GM12865 (cell line): Measurements from ENCODE around the gene CLDND1.
A peak's percentile ranks its signal among the peaks of the same experiment; 100 is the strongest.

ENCODE experiments used
- DNase-seq: peaks from one replicate; pipeline ENCODE4 v3.0.0; 2010; ENCODE audit warnings: low read depth
- H3K4me3 ChIP-seq: 2 replicates; pipeline ENCODE4 v1.5.1; 2011; ENCODE audit warnings: mild to moderate bottlenecking, low read depth, low read length, control low read depth
- TF ChIP-seq, protein P1 (sequence below): IDR thresholded peaks from 2 replicates; pipeline ENCODE4 v1.5.1; 2011; ENCODE audit warnings: low read length, control low read depth, low read depth, inconsistent platforms; ENCODE audit not compliant: insufficient read depth; ENCODE audit errors: missing control alignments

Gene CLDND1

DNA sequence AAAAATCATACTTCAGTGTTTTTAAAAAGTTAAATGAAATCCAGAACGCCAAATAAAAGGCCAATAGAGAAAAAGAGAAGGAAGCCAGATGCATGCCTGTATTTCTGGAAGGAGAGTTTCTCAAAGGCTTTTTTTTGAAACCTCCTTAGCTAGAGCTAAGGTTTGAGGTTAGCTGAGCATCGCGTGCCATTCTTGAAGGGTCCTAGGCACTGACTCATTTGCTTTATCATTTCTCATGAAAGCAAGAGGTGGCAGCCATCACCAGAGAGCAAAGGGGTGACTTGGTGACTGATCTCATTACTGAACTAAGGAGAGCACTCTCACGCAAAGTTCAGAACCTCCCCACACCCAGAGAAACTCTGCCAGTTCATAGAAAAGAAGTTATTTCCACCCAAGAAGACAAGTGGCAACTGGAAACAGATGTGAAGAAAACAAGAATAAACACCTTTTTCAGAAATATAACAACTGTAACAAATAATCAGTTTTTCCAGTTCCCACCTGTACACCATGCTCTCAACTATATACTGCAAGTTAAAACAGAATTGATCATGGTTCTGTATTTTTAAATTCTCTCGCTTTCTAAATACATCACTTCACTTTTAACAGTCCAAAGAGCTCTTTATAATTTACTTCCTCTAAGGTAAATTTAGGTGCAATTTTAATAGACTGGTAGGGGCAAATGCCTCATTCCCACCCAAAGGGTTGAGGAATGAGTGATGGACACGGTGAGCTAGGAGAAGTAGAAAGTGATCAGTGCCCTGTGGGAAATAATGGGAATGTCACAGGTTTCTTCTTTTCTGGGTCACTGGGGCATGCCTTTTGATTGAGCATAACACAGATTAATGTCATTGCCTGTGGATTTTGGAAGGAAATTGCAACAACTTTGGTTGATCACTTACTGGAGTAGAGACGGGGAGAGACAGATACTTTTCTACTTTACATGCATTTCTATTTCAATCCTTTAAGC lies 33.7 kb upstream of the CLDND1 start:
- H3K4me3 ChIP-seq, result peak overlapping the region; percentile 90
- TF ChIP-seq, protein P1, sequence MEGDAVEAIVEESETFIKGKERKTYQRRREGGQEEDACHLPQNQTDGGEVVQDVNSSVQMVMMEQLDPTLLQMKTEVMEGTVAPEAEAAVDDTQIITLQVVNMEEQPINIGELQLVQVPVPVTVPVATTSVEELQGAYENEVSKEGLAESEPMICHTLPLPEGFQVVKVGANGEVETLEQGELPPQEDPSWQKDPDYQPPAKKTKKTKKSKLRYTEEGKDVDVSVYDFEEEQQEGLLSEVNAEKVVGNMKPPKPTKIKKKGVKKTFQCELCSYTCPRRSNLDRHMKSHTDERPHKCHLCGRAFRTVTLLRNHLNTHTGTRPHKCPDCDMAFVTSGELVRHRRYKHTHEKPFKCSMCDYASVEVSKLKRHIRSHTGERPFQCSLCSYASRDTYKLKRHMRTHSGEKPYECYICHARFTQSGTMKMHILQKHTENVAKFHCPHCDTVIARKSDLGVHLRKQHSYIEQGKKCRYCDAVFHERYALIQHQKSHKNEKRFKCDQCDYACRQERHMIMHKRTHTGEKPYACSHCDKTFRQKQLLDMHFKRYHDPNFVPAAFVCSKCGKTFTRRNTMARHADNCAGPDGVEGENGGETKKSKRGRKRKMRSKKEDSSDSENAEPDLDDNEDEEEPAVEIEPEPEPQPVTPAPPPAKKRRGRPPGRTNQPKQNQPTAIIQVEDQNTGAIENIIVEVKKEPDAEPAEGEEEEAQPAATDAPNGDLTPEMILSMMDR, result no peak
- peak; percentile 99 for DNase-seq

GRCh38 chr3:98555025-98555379 lies 32.3 kb upstream of the CLDND1 start:
- H3K4me3 ChIP-seq, result peak overlapping the region; percentile 90
- DNase-seq, result no peak
- TF ChIP-seq, protein P1, result no peak

DNA sequence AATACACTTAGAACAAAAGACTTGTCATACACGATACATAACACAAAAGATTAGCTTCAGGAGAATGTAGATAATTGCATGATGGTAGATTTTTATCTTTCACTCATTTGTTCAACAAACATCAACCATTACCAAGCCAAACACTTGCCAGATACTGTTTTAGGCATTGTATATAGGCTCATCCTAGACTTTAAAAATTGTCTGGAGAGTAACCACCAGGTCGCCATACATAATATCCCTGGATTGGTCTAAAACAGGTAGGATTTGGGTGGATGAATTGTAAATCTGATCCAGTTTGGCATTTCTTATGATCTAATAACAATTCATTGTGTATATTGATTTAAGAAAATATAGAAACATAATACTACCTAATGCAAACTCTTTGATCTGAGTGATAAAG lies 31.9 kb upstream of the CLDND1 start:
- H3K4me3 ChIP-seq, result peak overlapping the region; percentile 90
- no peak for DNase-seq
- TF ChIP-seq, protein P1, result no peak

DNA sequence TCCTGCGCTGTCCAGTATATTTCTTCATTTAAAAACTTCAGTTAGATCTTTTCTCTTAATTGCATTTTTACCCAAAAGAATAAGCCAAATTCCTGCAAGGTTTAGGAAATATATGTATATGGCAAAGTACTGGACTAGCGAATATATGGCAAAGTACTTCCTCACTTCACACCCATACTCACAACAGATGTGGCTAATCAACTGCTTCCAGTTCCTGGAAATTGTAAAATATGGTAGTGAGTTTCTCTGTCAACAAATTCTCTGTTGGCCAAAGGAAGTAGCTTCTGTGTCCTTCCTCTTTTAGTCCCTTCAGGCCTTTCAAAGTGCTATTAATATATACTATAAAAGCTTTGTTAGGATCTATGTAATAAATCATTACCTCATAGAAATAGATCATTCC lies 31.1 kb upstream of the CLDND1 start:
- peak; percentile 71 for DNase-seq
- TF ChIP-seq, protein P1, result no peak

GRCh38 chr3:98553021-98553563 lies 30.4 kb upstream of the CLDND1 start:
- DNase-seq, result peak; percentile 54
- TF ChIP-seq, protein P1, result no peak
- peak overlapping the region; percentile 90 for H3K4me3 ChIP-seq

More for the DNA sequence above, 31.1 kb upstream of the CLDND1 start:
- peak overlapping the region; percentile 90 for H3K4me3 ChIP-seq

GRCh38 chr3:98552232-98553020 lies 29.7 kb upstream of the CLDND1 start:
- no peak for DNase-seq
- TF ChIP-seq, protein P1, result no peak

More at GRCh38 chr3:98552232-98553020, 29.7 kb upstream of the CLDND1 start:
- H3K4me3 ChIP-seq, result peak overlapping the region; percentile 90
